HUES48 (cell line): ENCODE results near the gene NSMF.
"Not testable (repeated sequence)": the region's sequence is repeated elsewhere in the genome, so short reads cannot be mapped to it uniquely, and the experiment has no call there.

Source experiments
- H3K27ac ChIP-seq: one replicate; pipeline ENCODE4 v1.7.0; 2013; ENCODE audit warnings: low read depth, low read length, inconsistent platforms
- H3K27me3 ChIP-seq: 2 replicates; pipeline ENCODE4 v1.6.1; 2013; ENCODE audit warnings: mild to moderate bottlenecking, low read length; ENCODE audit not compliant: control insufficient read depth, insufficient read depth
- H3K36me3 ChIP-seq: 2 replicates; pipeline ENCODE4 v1.6.1; 2013; ENCODE audit warnings: low read length; ENCODE audit not compliant: control insufficient read depth, insufficient read depth
- H3K4me1 ChIP-seq: 2 replicates; pipeline ENCODE4 v1.6.1; 2013; ENCODE audit warnings: mild to moderate bottlenecking, low read length; ENCODE audit not compliant: control insufficient read depth, insufficient read depth
- H3K4me3 ChIP-seq: 2 replicates; pipeline ENCODE4 v1.5.1; 2013; ENCODE audit warnings: mild to moderate bottlenecking, low read depth, low read length
- H3K9ac ChIP-seq: 2 replicates; pipeline ENCODE4 v1.6.1; 2013; ENCODE audit warnings: mild to moderate bottlenecking, low read depth, low read length, moderate library complexity
- H3K9me3 ChIP-seq: 2 replicates; pipeline ENCODE4 v1.6.1; 2013; ENCODE audit warnings: low read length; ENCODE audit not compliant: control insufficient read depth, insufficient read depth

The NSMF gene

GRCh38 chr9:137411260-137411644 lies 47.9 kb downstream of the NSMF start:
- Histone ChIP-seq H3K4me1 (no peaks in the 10 kb centered on the region), H3K36me3 (no peaks in the 10 kb centered on the region), H3K9ac (no peak overlapping the region), H3K4me3 (no peak overlapping the region), H3K9me3 (no peaks in the 10 kb centered on the region), H3K27me3 (no peaks in the 10 kb centered on the region), H3K27ac (no peak overlapping the region)

- Histone ChIP-seq H3K9me3 (no peaks in the 10 kb centered on the region), H3K36me3 (no peaks in the 10 kb centered on the region), H3K27me3 (no peaks in the 10 kb centered on the region), H3K9ac (no peak overlapping the region), H3K27ac (no peak overlapping the region), H3K4me1 (no peaks in the 10 kb centered on the region), H3K4me3 (no peak overlapping the region)
These were observed 48.3 kb downstream of the NSMF start for GRCh38 chr9:137410891-137411249.

GRCh38 chr9:137410236-137410890 lies 48.8 kb downstream of the NSMF start:
- not testable (repeated sequence) for H3K4me3 ChIP-seq, H3K27ac ChIP-seq, H3K36me3 ChIP-seq, H3K9ac ChIP-seq, H3K27me3 ChIP-seq, H3K4me1 ChIP-seq, H3K9me3 ChIP-seq

- Histone ChIP-seq H3K27ac (no peak overlapping the region), H3K36me3 (no peaks in the 10 kb centered on the region), H3K27me3 (no peaks in the 10 kb centered on the region), H3K9me3 (no peaks in the 10 kb centered on the region), H3K4me1 (no peaks in the 10 kb centered on the region), H3K4me3 (no peak overlapping the region), H3K9ac (no peak overlapping the region)
These were observed 49.6 kb downstream of the NSMF start for GRCh38 chr9:137409515-137409914.

GRCh38 chr9:137408651-137409405 lies 50.3 kb downstream of the NSMF start:
- Histone ChIP-seq H3K36me3 (no peaks in the 10 kb centered on the region), H3K27ac (no peak overlapping the region), H3K4me1 (no peaks in the 10 kb centered on the region), H3K9ac (no peak overlapping the region), H3K27me3 (no peaks in the 10 kb centered on the region), H3K4me3 (no peak overlapping the region), H3K9me3 (no peaks in the 10 kb centered on the region)

GRCh38 chr9:137407590-137408300 lies 51.4 kb downstream of the NSMF start:
- Histone ChIP-seq H3K36me3 (no peaks in the 10 kb centered on the region), H3K9me3 (no peaks in the 10 kb centered on the region), H3K4me3 (0 out of 2 replicates have a peak overlapping the region, but pooled peaks have one; percentile 52), H3K27me3 (no peaks in the 10 kb centered on the region), H3K4me1 (no peaks in the 10 kb centered on the region), H3K27ac (no peak overlapping the region), H3K9ac (no peak overlapping the region)

- H3K36me3 ChIP-seq: no peaks in the 10 kb centered on the region
- no peaks in the 10 kb centered on the region for H3K4me1 ChIP-seq
- H3K27ac ChIP-seq: no peak overlapping the region
- no peak overlapping the region for H3K9ac ChIP-seq
- H3K27me3 ChIP-seq: no peaks in the 10 kb centered on the region
- H3K9me3 ChIP-seq: no peaks in the 10 kb centered on the region
- H3K4me3 ChIP-seq: peak overlapping the region; percentile 52; the same call in 1 of the 2 replicates
These were observed 52.1 kb downstream of the NSMF start for GRCh38 chr9:137406876-137407589.

- H3K4me1 ChIP-seq: no peaks in the 10 kb centered on the region
- H3K27me3 ChIP-seq: no peaks in the 10 kb centered on the region
- H3K4me3 ChIP-seq: no peak overlapping the region
- H3K27ac ChIP-seq: no peak overlapping the region
- H3K36me3 ChIP-seq: no peaks in the 10 kb centered on the region
- H3K9me3 ChIP-seq: no peaks in the 10 kb centered on the region
- no peak overlapping the region for H3K9ac ChIP-seq
These were observed 52.9 kb downstream of the NSMF start for GRCh38 chr9:137406085-137406760.

GRCh38 chr9:137405677-137406081 lies 53.5 kb downstream of the NSMF start:
- no peak overlapping the region for H3K9ac ChIP-seq
- no peaks in the 10 kb centered on the region for H3K9me3 ChIP-seq
- H3K27me3 ChIP-seq: no peaks in the 10 kb centered on the region
- no peak overlapping the region for H3K27ac ChIP-seq
- no peaks in the 10 kb centered on the region for H3K4me1 ChIP-seq
- H3K36me3 ChIP-seq: no peaks in the 10 kb centered on the region
- H3K4me3 ChIP-seq: no peak overlapping the region

GRCh38 chr9:137404961-137405567 lies 54.1 kb downstream of the NSMF start:
- H3K27me3 ChIP-seq: no peaks in the 10 kb centered on the region
- no peaks in the 10 kb centered on the region for H3K9me3 ChIP-seq
- no peaks in the 10 kb centered on the region for H3K36me3 ChIP-seq
- no peak overlapping the region for H3K9ac ChIP-seq
- no peak overlapping the region for H3K27ac ChIP-seq
- no peak overlapping the region for H3K4me3 ChIP-seq
- no peaks in the 10 kb centered on the region for H3K4me1 ChIP-seq
